ENCODE measurements around the gene TRIO. TPM values are rescaled to one million over a fixed set of nuclear protein-coding genes. Genes with fewer than 3 reads are reported as not detected.

Gene TRIO
- total RNA-seq, 5 donors from 2014 or later (not counting 1 experiment from before 2014, with no cell fraction given), result 6.2 to 31.1 (median 11.8) TPM

DNA sequence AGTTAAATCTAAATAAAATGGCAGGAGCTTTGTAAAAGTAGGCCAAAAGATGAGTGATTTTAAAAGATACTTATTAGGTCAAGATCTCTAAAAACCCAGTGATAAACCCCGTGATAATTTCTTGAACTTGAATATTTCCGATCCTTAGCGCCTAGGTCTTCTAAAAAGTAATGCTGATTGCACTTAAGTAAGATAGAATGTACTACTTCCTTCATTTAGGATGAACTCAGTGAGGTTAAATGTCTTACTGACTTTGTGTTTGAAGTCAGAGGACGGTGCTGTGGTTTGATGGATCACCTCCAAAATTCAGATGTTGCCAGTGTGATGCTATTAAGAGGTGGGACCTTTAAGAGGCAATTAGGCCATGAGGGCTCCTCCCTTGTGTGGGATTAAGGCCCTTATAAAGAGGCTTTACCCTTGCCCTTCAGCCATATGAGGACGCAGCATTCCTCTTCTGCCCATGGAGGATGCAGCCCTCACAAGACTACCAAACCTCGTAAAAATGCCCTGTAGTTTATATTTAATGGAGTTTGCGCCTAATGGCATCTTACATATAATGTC lies 130.1 kb downstream of the TRIO start:
- no peak overlapping the region for H3K4me3 Mint-ChIP-seq
- Histone ChIP-seq H3K27ac (ENCODE audit: low read length) (no peak overlapping the region), H3K27me3 (replicated peaks in 1 of 2; ENCODE audit: control insufficient read depth in 2 of 2, extremely low read depth in 1 of 2, insufficient read depth in 2 of 2, low read length in 1 of 2) (peaks cover 0 to 9% of the 10 kb centered on the region in 2 experiments), H3K36me3 (ENCODE audit: control insufficient read depth in 2 of 2, extremely low read depth in 1 of 2, insufficient read depth in 1 of 2, low read length in 1 of 2) (no peaks in the 10 kb centered on the region), H3K9me3 (no peaks in the 10 kb centered on the region), H3K4me3 (ENCODE audit: control insufficient read depth in 1 of 2, extremely low read depth in 1 of 2, low read length in 1 of 2) (no peak overlapping the region), H3K4me1 (ENCODE audit: control insufficient read depth in 1 of 2, extremely low read depth in 1 of 2, insufficient read depth in 2 of 2, low read length in 2 of 2) (no peaks in the 10 kb centered on the region)
- H3K27me3 Mint-ChIP-seq, result peaks cover 17 to 24% of the 10 kb centered on the region in 2 donors
- H3K4me1 Mint-ChIP-seq, result peaks cover 6 to 8% (median 8%) of the 10 kb centered on the region in 3 donors
- CTCF ChIA-PET, result no interaction called here
- no peaks in the 10 kb centered on the region for H3K9me3 Mint-ChIP-seq
- POLR2A ChIA-PET, result no interaction called here
- no CpG with 5 or more reads among the region's 7 CpGs for WGBS (ENCODE audit: insufficient coverage)
- H3K27ac Mint-ChIP-seq, result no peak overlapping the region
- DNase-seq (no peak), ATAC-seq (replicated peaks in 1 of 4) (no peak)
- H3K36me3 Mint-ChIP-seq, result no peaks in the 10 kb centered on the region

DNA sequence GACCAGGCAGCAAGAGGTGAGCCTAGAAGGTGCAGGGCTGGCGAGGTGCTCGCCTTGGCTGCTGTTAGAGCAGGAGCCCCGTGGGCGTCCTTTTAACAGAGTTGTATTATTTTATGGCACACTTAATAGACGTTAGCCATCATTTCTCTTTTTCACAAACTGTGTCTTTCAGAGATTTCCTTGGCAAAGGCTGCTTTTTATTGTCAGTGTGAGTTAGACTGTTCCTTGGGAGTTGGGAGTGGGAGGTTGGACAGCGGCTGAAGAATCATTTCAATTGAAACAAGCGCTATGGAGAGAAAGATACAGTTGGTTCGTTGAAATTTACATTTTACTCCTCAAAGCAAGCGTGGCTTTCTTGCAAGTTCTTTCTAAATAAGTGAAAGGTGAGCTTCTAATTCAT lies 133.2 kb downstream of the TRIO start:
- DNase-seq, result no peak
- peaks cover 12 to 15% of the 10 kb centered on the region in 2 donors for H3K27me3 Mint-ChIP-seq
- no peaks in the 10 kb centered on the region for H3K9me3 Mint-ChIP-seq
- H3K4me1 Mint-ChIP-seq, result peaks cover 6 to 8% (median 8%) of the 10 kb centered on the region in 3 donors
- H3K36me3 Mint-ChIP-seq, result no peaks in the 10 kb centered on the region
- WGBS (ENCODE audit: insufficient coverage), result 56% methylated on average over 3 of the region's 9 CpGs
- H3K4me1 ChIP-seq (ENCODE audit: control insufficient read depth in 1 of 2, extremely low read depth in 1 of 2, insufficient read depth in 2 of 2, low read length in 2 of 2), result no peaks in the 10 kb centered on the region
- no peak for ATAC-seq (replicated peaks in 1 of 4)
- H3K4me3 Mint-ChIP-seq, result no peak overlapping the region
- H3K27ac ChIP-seq (ENCODE audit: low read length), result no peak overlapping the region
- H3K4me3 ChIP-seq (ENCODE audit: control insufficient read depth in 1 of 2, extremely low read depth in 1 of 2, low read length in 1 of 2), result no peak overlapping the region
- H3K9me3 ChIP-seq, result no peaks in the 10 kb centered on the region
- no peak overlapping the region for H3K27ac Mint-ChIP-seq
- H3K36me3 ChIP-seq (ENCODE audit: control insufficient read depth in 2 of 2, extremely low read depth in 1 of 2, insufficient read depth in 1 of 2, low read length in 1 of 2), result no peaks in the 10 kb centered on the region
- CTCF ChIA-PET, result no interaction called here
- POLR2A ChIA-PET, result no interaction called here
- H3K27me3 ChIP-seq (replicated peaks in 1 of 2; ENCODE audit: control insufficient read depth in 2 of 2, extremely low read depth in 1 of 2, insufficient read depth in 2 of 2, low read length in 1 of 2), result peaks cover 0 to 3% of the 10 kb centered on the region in 2 experiments

DNA sequence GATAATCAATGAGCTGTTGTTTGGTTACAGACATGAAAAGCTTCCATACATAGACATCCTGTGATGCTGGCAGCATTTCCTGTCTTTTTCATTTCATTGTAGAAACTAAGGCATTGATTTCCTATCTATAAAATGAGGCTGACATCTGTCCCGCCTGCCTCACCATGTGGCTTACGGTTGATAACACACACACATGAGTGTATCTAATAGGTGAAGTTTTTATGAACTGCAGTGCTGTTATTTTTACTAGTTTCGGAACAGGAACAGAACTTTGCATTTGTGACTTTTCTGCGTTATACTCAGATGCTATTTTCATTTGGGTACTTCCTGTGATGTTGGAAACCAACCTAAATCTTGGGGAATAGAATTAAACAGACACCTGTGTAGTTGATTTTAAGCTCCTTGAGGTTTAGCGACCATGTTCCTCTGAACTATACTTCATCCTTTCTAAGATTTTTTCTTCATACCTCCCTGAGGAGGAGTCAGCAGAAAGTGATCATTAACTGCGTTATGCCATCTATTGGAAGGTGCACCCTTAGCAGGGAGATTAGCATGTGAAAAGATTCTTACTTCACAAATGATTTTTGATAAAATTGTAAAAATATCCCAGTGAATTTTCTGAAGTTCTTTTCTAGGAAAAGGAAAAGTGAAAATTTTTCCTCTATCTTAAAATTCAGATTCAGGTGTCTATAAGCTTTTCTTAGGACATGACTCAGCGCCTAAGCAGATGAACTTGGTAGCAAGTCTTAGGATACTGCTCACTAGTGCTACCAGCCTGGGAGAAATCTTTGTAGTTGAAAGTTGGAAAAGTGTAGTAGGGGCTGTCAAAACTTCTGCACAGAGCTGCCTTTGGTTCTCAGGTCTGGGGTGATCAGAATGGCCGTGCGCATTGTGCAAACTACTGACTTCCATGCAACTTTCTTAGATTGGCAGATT lies 134.5 kb downstream of the TRIO start:
- Histone ChIP-seq H3K36me3 (ENCODE audit: control insufficient read depth in 2 of 2, extremely low read depth in 1 of 2, insufficient read depth in 1 of 2, low read length in 1 of 2) (no peaks in the 10 kb centered on the region), H3K4me1 (ENCODE audit: control insufficient read depth in 1 of 2, extremely low read depth in 1 of 2, insufficient read depth in 2 of 2, low read length in 2 of 2) (no peaks in the 10 kb centered on the region), H3K9me3 (no peaks in the 10 kb centered on the region), H3K4me3 (ENCODE audit: control insufficient read depth in 1 of 2, extremely low read depth in 1 of 2, low read length in 1 of 2) (no peak overlapping the region), H3K27me3 (replicated peaks in 1 of 2; ENCODE audit: control insufficient read depth in 2 of 2, extremely low read depth in 1 of 2, insufficient read depth in 2 of 2, low read length in 1 of 2) (peaks cover 0 to 3% of the 10 kb centered on the region in 2 experiments), H3K27ac (ENCODE audit: low read length) (no peak overlapping the region)
- Mint-ChIP-seq H3K9me3 (no peaks in the 10 kb centered on the region), H3K36me3 (no peaks in the 10 kb centered on the region), H3K27me3 (peaks cover 12 to 13% of the 10 kb centered on the region in 2 donors), H3K4me3 (no peak overlapping the region), H3K4me1 (peaks cover 6 to 8% (median 8%) of the 10 kb centered on the region in 3 donors), H3K27ac (no peak overlapping the region)
- ATAC-seq (replicated peaks in 1 of 4) (peak in 1 of 4 experiments; percentile 49), DNase-seq (no peak)
- ChIA-PET POLR2A (no interaction called here), CTCF (no interaction called here)
- WGBS (ENCODE audit: insufficient coverage), result 94% methylated on average over 3 of the region's 9 CpGs

DNA sequence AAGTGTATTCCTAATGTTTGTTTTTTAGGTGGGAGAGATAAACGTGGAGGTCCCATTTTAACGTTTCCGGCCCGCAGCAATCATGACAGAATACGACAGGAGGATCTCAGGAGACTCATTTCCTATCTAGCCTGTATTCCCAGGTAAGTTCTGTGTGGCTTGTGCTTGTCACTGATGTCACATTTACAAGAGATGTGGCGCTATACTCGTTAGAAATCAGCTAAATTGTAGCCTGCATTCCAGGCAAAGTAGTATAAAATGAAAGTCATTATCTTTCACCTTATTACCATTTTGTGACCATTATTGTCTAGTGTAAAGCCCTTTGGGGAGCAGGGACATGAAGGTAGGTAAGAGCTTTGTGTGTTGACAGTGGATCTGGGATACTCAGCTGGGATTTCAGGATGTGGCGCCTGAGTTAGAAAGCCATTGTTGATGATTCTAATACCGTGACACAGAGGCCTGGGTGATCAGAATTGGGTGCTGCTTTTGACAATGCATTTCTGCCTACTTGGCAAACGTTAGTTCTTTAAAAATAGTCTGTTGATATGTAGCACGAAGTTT lies 137.2 kb downstream of the TRIO start:
- no peak overlapping the region for H3K4me3 ChIP-seq (ENCODE audit: control insufficient read depth in 1 of 2, extremely low read depth in 1 of 2, low read length in 1 of 2)
- ChIA-PET POLR2A (no interaction called here), CTCF (no interaction called here)
- no peaks in the 10 kb centered on the region for H3K36me3 ChIP-seq (ENCODE audit: control insufficient read depth in 2 of 2, extremely low read depth in 1 of 2, insufficient read depth in 1 of 2, low read length in 1 of 2)
- Mint-ChIP-seq H3K27me3 (peaks cover 8 to 9% of the 10 kb centered on the region in 2 donors), H3K27ac (no peak overlapping the region), H3K9me3 (no peaks in the 10 kb centered on the region), H3K4me1 (peaks cover 6 to 8% (median 8%) of the 10 kb centered on the region in 3 donors), H3K36me3 (no peaks in the 10 kb centered on the region), H3K4me3 (no peak overlapping the region)
- no peaks in the 10 kb centered on the region for H3K4me1 ChIP-seq (ENCODE audit: control insufficient read depth in 1 of 2, extremely low read depth in 1 of 2, insufficient read depth in 2 of 2, low read length in 2 of 2)
- H3K27me3 ChIP-seq (replicated peaks in 1 of 2; ENCODE audit: control insufficient read depth in 2 of 2, extremely low read depth in 1 of 2, insufficient read depth in 2 of 2, low read length in 1 of 2), result peaks cover 0 to 3% of the 10 kb centered on the region in 2 experiments
- H3K9me3 ChIP-seq, result no peaks in the 10 kb centered on the region
- DNase-seq, result no peak
- H3K27ac ChIP-seq (ENCODE audit: low read length), result no peak overlapping the region
- ATAC-seq (replicated peaks in 1 of 4), result no peak
- 86% methylated on average over 8 of the region's 11 CpGs for WGBS (ENCODE audit: insufficient coverage)

DNA sequence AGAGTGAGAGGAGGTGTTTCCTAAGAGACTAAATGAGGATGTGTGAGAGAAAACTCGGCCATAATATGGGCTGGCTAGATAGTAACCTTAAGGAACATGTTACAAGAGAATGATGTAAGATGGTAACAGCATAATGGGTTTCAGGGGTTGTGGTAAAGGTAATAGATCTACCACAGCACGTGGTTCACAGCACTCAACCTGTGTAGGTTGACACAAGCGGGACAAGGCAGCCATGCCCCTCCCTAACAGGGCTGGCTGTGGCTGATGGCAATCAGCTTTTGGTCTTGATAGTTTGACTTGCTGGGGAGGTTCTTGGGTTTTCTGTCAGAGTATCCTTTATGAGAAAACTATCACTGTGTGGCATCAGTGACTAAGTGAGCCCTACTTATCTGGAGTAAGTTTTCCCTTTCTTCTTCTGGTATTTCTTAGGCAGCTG lies 138.6 kb downstream of the TRIO start:
- peak in 2 of 35 experiments; percentile 0 to 9 for DNase-seq
- no peak overlapping the region for H3K4me3 ChIP-seq (ENCODE audit: control insufficient read depth in 1 of 2, extremely low read depth in 1 of 2, low read length in 1 of 2)
- H3K9me3 Mint-ChIP-seq, result no peaks in the 10 kb centered on the region
- H3K27me3 Mint-ChIP-seq, result peaks cover 4 to 7% of the 10 kb centered on the region in 2 donors
- no peak for ATAC-seq (replicated peaks in 1 of 4)
- ChIA-PET CTCF (no interaction called here), POLR2A (no interaction called here)
- H3K36me3 ChIP-seq (ENCODE audit: control insufficient read depth in 2 of 2, extremely low read depth in 1 of 2, insufficient read depth in 1 of 2, low read length in 1 of 2), result no peaks in the 10 kb centered on the region
- no peak overlapping the region for H3K27ac ChIP-seq (ENCODE audit: low read length)
- no peaks in the 10 kb centered on the region for H3K27me3 ChIP-seq (replicated peaks in 1 of 2; ENCODE audit: control insufficient read depth in 2 of 2, extremely low read depth in 1 of 2, insufficient read depth in 2 of 2, low read length in 1 of 2)
- peaks cover 6 to 8% (median 8%) of the 10 kb centered on the region in 3 donors for H3K4me1 Mint-ChIP-seq
- no peak overlapping the region for H3K27ac Mint-ChIP-seq
- 75% methylated on average over 1 of the region's 3 CpGs for WGBS (ENCODE audit: insufficient coverage)
- no peaks in the 10 kb centered on the region for H3K4me1 ChIP-seq (ENCODE audit: control insufficient read depth in 1 of 2, extremely low read depth in 1 of 2, insufficient read depth in 2 of 2, low read length in 2 of 2)
- no peaks in the 10 kb centered on the region for H3K36me3 Mint-ChIP-seq
- no peaks in the 10 kb centered on the region for H3K9me3 ChIP-seq
- no peak overlapping the region for H3K4me3 Mint-ChIP-seq

DNA sequence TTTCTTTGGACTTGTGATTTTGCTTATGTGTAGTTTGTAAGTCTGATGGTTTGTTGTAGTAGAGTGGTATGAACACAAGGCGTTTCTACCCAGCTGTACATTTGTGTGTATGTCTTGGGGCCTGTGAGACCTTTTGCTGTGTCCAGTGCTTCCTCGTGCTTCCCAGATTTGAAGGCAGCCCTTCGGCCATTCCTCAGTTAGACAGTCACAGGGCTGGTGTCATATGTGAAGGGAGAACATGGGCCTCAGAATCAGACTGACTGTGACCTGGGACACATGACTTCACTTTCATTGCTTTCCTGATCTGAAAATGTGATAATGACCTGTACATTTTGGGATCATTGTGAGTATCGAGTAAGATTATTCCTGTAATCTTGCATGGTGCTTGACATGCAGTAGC lies 140.0 kb downstream of the TRIO start:
- Histone ChIP-seq H3K4me1 (ENCODE audit: control insufficient read depth in 1 of 2, extremely low read depth in 1 of 2, insufficient read depth in 2 of 2, low read length in 2 of 2) (no peaks in the 10 kb centered on the region), H3K9me3 (no peaks in the 10 kb centered on the region), H3K36me3 (ENCODE audit: control insufficient read depth in 2 of 2, extremely low read depth in 1 of 2, insufficient read depth in 1 of 2, low read length in 1 of 2) (peaks cover 0 to 3% of the 10 kb centered on the region in 2 donors), H3K27ac (ENCODE audit: low read length) (no peak overlapping the region), H3K27me3 (replicated peaks in 1 of 2; ENCODE audit: control insufficient read depth in 2 of 2, extremely low read depth in 1 of 2, insufficient read depth in 2 of 2, low read length in 1 of 2) (no peaks in the 10 kb centered on the region), H3K4me3 (ENCODE audit: control insufficient read depth in 1 of 2, extremely low read depth in 1 of 2, low read length in 1 of 2) (no peak overlapping the region)
- WGBS (ENCODE audit: insufficient coverage), result 71% methylated on average over 2 of the region's 4 CpGs
- H3K4me1 Mint-ChIP-seq, result no peaks in the 10 kb centered on the region
- H3K36me3 Mint-ChIP-seq, result no peaks in the 10 kb centered on the region
- no peak overlapping the region for H3K4me3 Mint-ChIP-seq
- POLR2A ChIA-PET, result no interaction called here
- H3K27ac Mint-ChIP-seq, result no peak overlapping the region
- CTCF ChIA-PET, result no interaction called here
- peaks cover 4 to 7% of the 10 kb centered on the region in 2 donors for H3K27me3 Mint-ChIP-seq
- no peaks in the 10 kb centered on the region for H3K9me3 Mint-ChIP-seq
- no peak for ATAC-seq (replicated peaks in 1 of 4)
- no peak for DNase-seq

All from T-cell (primary cell).